Measurements from ENCODE around the gene MPPED2.

Gene MPPED2

DNA sequence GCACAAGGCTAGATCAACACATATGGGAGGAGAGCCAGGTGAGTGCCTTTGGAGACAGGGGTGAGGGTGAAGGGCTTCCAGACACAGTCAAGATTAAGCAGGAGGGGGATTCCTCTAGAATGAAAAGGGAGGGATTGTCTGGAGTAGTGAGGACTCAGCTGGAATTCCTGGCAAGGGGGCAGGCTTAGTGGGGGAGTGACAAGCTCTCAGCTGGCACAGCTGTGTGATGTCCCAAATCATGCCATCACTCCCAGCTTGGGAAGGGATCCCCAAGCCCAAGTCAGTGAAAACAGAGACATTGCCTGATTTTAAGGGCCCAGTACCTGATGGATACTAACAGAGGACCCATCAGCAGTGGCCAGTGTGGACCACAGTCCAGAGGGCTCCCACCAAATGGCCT, 119.0 kb downstream of the MPPED2 start:
- in situ Hi-C loops (cut with HindIII; ENCODE audit: low sequenced_read_pairs), result no loop called here
- H3K4me3 ChIP-seq (ENCODE audit: low read depth, low read length), result no peak overlapping the region
- TF ChIP-seq, protein P1, sequence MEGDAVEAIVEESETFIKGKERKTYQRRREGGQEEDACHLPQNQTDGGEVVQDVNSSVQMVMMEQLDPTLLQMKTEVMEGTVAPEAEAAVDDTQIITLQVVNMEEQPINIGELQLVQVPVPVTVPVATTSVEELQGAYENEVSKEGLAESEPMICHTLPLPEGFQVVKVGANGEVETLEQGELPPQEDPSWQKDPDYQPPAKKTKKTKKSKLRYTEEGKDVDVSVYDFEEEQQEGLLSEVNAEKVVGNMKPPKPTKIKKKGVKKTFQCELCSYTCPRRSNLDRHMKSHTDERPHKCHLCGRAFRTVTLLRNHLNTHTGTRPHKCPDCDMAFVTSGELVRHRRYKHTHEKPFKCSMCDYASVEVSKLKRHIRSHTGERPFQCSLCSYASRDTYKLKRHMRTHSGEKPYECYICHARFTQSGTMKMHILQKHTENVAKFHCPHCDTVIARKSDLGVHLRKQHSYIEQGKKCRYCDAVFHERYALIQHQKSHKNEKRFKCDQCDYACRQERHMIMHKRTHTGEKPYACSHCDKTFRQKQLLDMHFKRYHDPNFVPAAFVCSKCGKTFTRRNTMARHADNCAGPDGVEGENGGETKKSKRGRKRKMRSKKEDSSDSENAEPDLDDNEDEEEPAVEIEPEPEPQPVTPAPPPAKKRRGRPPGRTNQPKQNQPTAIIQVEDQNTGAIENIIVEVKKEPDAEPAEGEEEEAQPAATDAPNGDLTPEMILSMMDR (IDR thresholded peaks at IDR 0.05; ENCODE audit: low read depth, low read length, missing control alignments), result no peak
- DNase-seq (ENCODE audit: low read depth), result no peak

DNA sequence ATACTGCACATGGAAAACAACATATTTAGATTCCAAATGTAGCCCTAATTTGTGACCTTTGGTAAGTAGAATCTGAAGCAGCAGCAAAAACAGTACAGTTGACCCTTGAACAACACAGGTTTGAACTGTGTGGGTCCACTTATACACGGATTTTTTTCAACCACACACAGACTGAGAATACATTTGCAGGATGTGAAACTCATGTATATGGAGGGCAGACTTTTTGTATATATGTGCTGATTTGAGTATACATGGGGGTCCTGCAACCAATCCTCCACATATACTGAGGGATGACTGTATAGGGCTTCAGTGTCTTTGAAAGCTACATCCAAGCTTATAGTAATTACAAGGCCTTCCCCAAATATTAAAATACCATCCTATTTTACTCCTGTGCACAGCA, 120.5 kb downstream of the MPPED2 start:
- no peak overlapping the region for H3K4me3 ChIP-seq (ENCODE audit: low read depth, low read length)
- TF ChIP-seq, protein P1 (IDR thresholded peaks at IDR 0.05; ENCODE audit: low read depth, low read length, missing control alignments), result no peak
- in situ Hi-C loops (cut with HindIII; ENCODE audit: low sequenced_read_pairs), result no loop called here
- no peak for DNase-seq (ENCODE audit: low read depth)

DNA sequence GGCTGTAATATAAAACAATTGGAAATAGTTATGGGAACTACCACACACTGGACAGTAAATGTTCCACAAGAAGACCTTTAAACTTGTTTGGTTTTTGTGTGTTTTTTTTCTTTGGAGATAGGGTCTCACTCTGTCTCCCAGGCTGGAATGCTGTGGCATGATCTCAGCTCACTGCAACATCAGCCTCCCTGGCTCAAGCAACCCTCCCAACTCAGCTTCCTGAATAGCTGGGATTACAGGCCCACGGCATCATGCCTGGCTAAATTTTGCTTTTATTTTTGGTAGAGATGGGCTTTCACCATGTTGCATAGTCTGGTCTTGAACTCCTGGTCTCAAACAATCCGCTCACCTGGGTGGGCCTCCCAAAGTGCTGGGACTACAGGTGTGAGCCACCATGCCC, 121.0 kb downstream of the MPPED2 start:
- in situ Hi-C loops (cut with HindIII; ENCODE audit: low sequenced_read_pairs), result no loop called here
- DNase-seq (ENCODE audit: low read depth), result no peak
- TF ChIP-seq, protein P1 (IDR thresholded peaks at IDR 0.05; ENCODE audit: low read depth, low read length, missing control alignments), result no peak
- no peak overlapping the region for H3K4me3 ChIP-seq (ENCODE audit: low read depth, low read length)

DNA sequence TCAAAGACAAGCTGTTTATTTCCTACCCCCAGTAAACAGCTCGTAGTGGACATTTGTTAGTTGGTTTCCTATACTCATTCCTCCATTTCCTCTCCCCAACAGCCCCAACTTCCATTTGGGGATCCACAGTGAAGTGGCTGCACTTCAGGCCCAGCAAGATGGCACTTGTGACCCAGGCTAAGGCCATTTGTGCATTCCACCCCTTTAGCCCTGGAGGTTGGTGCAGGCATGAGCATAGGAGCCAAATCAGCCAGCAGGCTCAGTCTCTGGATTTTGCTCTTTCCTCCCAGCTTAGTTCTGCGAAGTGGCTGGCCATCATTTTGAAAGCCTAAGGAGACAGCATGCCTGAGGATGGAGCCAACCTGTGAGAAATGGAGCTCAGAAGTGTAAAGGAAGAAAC, 122.9 kb downstream of the MPPED2 start:
- no peak for DNase-seq (ENCODE audit: low read depth)
- no peak overlapping the region for H3K4me3 ChIP-seq (ENCODE audit: low read depth, low read length)
- TF ChIP-seq, protein P1 (IDR thresholded peaks at IDR 0.05; ENCODE audit: low read depth, low read length, missing control alignments), result no peak
- in situ Hi-C loops (cut with HindIII; ENCODE audit: low sequenced_read_pairs), result no loop called here

DNA sequence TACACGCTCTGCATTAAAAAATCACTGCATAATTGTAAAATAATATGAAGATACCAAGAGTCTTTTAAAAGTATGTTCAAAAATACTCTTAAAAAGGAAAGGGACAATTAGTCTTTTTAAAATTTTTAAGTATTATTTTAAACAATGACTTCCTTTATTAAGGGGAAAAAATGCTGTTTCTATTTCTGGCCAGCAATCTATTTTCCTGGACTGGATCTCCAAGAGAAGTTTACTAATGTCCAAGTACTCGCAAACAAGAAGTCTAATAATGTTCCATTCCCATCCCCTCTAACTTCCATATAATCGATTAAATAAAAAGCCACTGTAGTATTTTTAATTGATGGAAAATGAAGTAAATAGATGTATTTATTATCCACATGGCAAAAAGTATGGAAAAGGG, 123.7 kb downstream of the MPPED2 start:
- DNase-seq (ENCODE audit: low read depth), result no peak
- no peak overlapping the region for H3K4me3 ChIP-seq (ENCODE audit: low read depth, low read length)
- in situ Hi-C loops (cut with HindIII; ENCODE audit: low sequenced_read_pairs), result no loop called here
- TF ChIP-seq, protein P1 (IDR thresholded peaks at IDR 0.05; ENCODE audit: low read depth, low read length, missing control alignments), result no peak

DNA sequence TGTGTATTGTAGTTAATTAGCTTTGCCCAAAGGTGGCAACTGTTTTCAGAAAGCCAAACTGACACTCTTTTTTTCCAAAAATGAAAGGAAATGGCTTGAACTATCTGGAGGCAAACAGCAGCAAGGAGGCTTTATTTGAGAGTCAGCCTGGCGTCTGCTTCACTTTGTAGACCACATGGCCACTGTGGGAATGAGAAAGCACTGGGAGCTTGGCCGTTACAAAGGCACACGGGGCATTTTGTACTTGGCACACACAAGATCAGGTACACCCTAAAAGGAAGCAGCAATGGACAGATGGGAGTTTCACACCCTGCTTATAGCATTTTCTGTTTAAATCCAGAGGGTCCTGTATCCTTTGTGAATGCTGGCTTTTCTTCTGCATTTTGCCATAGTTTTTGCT, 126.3 kb downstream of the MPPED2 start:
- in situ Hi-C loops (cut with HindIII; ENCODE audit: low sequenced_read_pairs), result no loop called here
- no peak overlapping the region for H3K4me3 ChIP-seq (ENCODE audit: low read depth, low read length)
- TF ChIP-seq, protein P1 (IDR thresholded peaks at IDR 0.05; ENCODE audit: low read depth, low read length, missing control alignments), result no peak
- DNase-seq (ENCODE audit: low read depth), result no peak

DNA sequence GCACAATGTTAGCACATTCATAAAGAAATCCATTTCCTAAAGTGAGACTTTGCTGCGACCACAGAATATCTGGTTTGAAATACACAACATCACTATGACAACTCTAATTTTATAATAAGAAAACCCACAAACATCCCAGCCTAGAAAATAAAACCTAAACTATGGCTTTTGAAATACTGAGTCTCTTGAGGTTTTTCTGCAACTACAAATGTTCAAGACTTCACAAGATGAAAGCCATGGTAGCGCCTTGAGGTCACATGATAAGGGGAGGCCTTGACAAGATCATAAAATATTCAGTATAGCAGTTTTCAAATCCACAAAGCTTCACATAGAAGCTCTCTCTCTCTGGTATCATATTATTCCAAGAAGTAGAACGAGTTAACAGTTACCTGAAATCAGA, 126.8 kb downstream of the MPPED2 start:
- in situ Hi-C loops (cut with HindIII; ENCODE audit: low sequenced_read_pairs), result no loop called here

More for the DNA sequence above, 126.8 kb downstream of the MPPED2 start:
- H3K4me3 ChIP-seq (ENCODE audit: low read depth, low read length), result no peak overlapping the region
- TF ChIP-seq, protein P1 (IDR thresholded peaks at IDR 0.05; ENCODE audit: low read depth, low read length, missing control alignments), result no peak
- no peak for DNase-seq (ENCODE audit: low read depth)

All from astrocyte of the cerebellum (primary cell).